Endothelial cell of umbilical vein (primary cell): ENCODE measurements around the gene MYO9A. TPM values are rescaled to one million over a fixed set of nuclear protein-coding genes. Genes with fewer than 3 reads are reported as not detected.

Source experiments
- BruUV-seq: library from RNA; stranded (reverse); fragments of 400-500 nt; replicated peaks from 2 replicates; lab custom pipeline; 2021; lab: Mats Ljungman, UMichigan
- CTCF ChIA-PET: fragments of 300-600, 350-600 bp; sonication (Branson Sonifier 250); formaldehyde crosslinking; loops from one replicate; lab custom pipeline; 2021; ENCODE audit warnings: antibody characterized with exemption, inconsistent platforms; lab: Charles Lee
- POLR2A ChIA-PET: fragments of 300-600, 350-600 bp; sonication (Branson Sonifier 250); formaldehyde crosslinking; loops from one replicate; lab custom pipeline; 2021; ENCODE audit warnings: antibody characterized with exemption, inconsistent platforms; lab: Charles Lee
- DNase-seq: peaks from one replicate; pipeline ENCODE4 v3.0.0-alpha.2; 2011; ENCODE audit warnings: low read depth, low spot score
- FAIRE-seq: peaks from 2 replicates; lab custom pipeline; 2011; peaks lifted over from hg19 to GRCh38; lab: Jason Lieb, UNC
- H2AFZ ChIP-seq: 2 replicates; pipeline ENCODE4 v1.6.0; 2012; ENCODE audit warnings: low read depth, low read length, control low read depth, inconsistent platforms
- H3K27ac ChIP-seq: 2 replicates; pipeline ENCODE4 v1.5.1; 2011; ENCODE audit warnings: low read depth, mild to moderate bottlenecking, control low read depth, low read length, moderate library complexity; ENCODE audit not compliant: insufficient read depth
- H3K27me3 ChIP-seq, 2 experiments: 2 replicates each; pipeline versions ENCODE4 v1.6.0 to v1.6.1; 2011; ENCODE audit warnings: low read length in 2 of 2, mixed read lengths in 1 of 2; ENCODE audit not compliant: control insufficient read depth in 2 of 2, insufficient read depth in 2 of 2
- H3K36me3 ChIP-seq, 2 experiments: 2 replicates in 1 of 2; 3 replicates in 1 of 2; pipeline ENCODE4 v1.5.1; 2011; ENCODE audit warnings: low read length in 2 of 2, mild to moderate bottlenecking in 1 of 2, moderate library complexity in 1 of 2; ENCODE audit not compliant: control insufficient read depth in 2 of 2, insufficient read depth in 2 of 2; ENCODE audit errors: extremely low read depth in 1 of 2
- H3K4me1 ChIP-seq: 3 replicates; pipeline ENCODE4 v1.5.1; 2011; ENCODE audit warnings: mild to moderate bottlenecking, low read length; ENCODE audit not compliant: control insufficient read depth, insufficient read depth; ENCODE audit errors: extremely low read depth
- H3K4me2 ChIP-seq: 2 replicates; pipeline ENCODE4 v1.6.1; 2011; ENCODE audit warnings: low read length, control low read depth, mixed read lengths; ENCODE audit not compliant: insufficient read depth
- H3K4me3 ChIP-seq, 3 experiments: fragments of 200-600 bp in 1 of 3; sonication (generic), shearing (Covaris generic) in 1 of 3; replicated peaks in 1 of 3; 2 replicates each; pipeline ENCODE4 v1.5.1; 2011 to 2016; ENCODE audit warnings: control low read depth in 3 of 3, low read length in 3 of 3, mild to moderate bottlenecking in 2 of 3, inconsistent platforms in 1 of 3, low read depth in 1 of 3, moderate library complexity in 1 of 3; ENCODE audit not compliant: insufficient read depth in 1 of 3
- H3K79me2 ChIP-seq: 2 replicates; pipeline ENCODE4 v1.6.0; 2012; ENCODE audit warnings: low read length, inconsistent platforms; ENCODE audit not compliant: control insufficient read depth, insufficient read depth
- H3K9ac ChIP-seq: replicated peaks from 2 replicates; pipeline ENCODE3; 2011; ENCODE audit warnings: low read length, control low read depth; ENCODE audit not compliant: insufficient read depth; ENCODE audit errors: extremely low read depth
- H3K9me1 ChIP-seq: replicated peaks from 3 replicates; pipeline ENCODE4 v1.6.0; 2011; ENCODE audit warnings: mild to moderate bottlenecking, low read length; ENCODE audit not compliant: control insufficient read depth, insufficient read depth; ENCODE audit errors: extremely low read depth
- H3K9me3 ChIP-seq: replicated peaks from 2 replicates; pipeline ENCODE4 v1.5.1; 2012; ENCODE audit warnings: low read length, inconsistent platforms; ENCODE audit not compliant: control insufficient read depth, insufficient read depth
- H4K20me1 ChIP-seq: replicated peaks from 2 replicates; pipeline ENCODE3; 2011; ENCODE audit warnings: mild to moderate bottlenecking, low read length; ENCODE audit not compliant: control insufficient read depth, insufficient read depth; ENCODE audit errors: extremely low read depth
- EZH2 ChIP-seq: IDR thresholded peaks from 2 replicates; pipeline ENCODE4 v1.6.1; 2012; ENCODE audit warnings: borderline replicate concordance, low read depth, mild to moderate bottlenecking, moderate library complexity, low read length, inconsistent platforms; ENCODE audit not compliant: severe bottlenecking
- FOS ChIP-seq: IDR thresholded peaks from 2 replicates; pipeline ENCODE4 v1.6.1; 2011; ENCODE audit warnings: mild to moderate bottlenecking, low read length, moderate library complexity, borderline replicate concordance; ENCODE audit not compliant: insufficient read depth
- GATA2 ChIP-seq: IDR thresholded peaks from 2 replicates; pipeline ENCODE4 v1.7.0; 2011; ENCODE audit warnings: low read depth, mild to moderate bottlenecking, moderate library complexity, mixed read lengths, low read length; ENCODE audit not compliant: insufficient read length, insufficient read depth
- MAX ChIP-seq: IDR thresholded peaks from 2 replicates; pipeline ENCODE4 v1.6.1; 2011; ENCODE audit not compliant: insufficient read depth, insufficient read length
- MYC ChIP-seq: IDR thresholded peaks from one replicate; pipeline ENCODE4 v1.6.1; 2011; ENCODE audit warnings: mild to moderate bottlenecking, low read depth, low read length
- POLR2A ChIP-seq: IDR thresholded peaks from 2 replicates; pipeline ENCODE4 v1.6.1; 2012; ENCODE audit warnings: low read depth, mild to moderate bottlenecking, control low read depth, low read length
- POLR2AphosphoS5 ChIP-seq: IDR thresholded peaks from 2 replicates; pipeline ENCODE4 v1.6.1; 2012; ENCODE audit warnings: low read depth, mild to moderate bottlenecking, control low read depth, low read length, moderate library complexity; ENCODE audit not compliant: insufficient read depth
- dilution Hi-C: fragments of 300-500 bp; cut with MboI; formaldehyde crosslinking; loops from one replicate; pipeline ENCODE4 v1.15.0; 2019; ENCODE audit warnings: low sequenced_read_pairs; ENCODE audit not compliant: extremely low pct_ligation_motif_present
- intact Hi-C: fragments of 100-400 bp; cut with micrococcal nuclease; formaldehyde crosslinking; loops from one replicate; pipeline ENCODE4 v1.10.0; 2022
- polyA plus RNA-seq, 4 experiments: library from polyadenylated mRNA; depleted of rRNA in 3 of 4; stranded (reverse) in 3 of 4; unstranded in 1 of 4; fragments of >200 nt; gene quantifications; 2 replicates each; pipeline versions ENCODE4 v1.2.1 to v1.2.3, GENCODE V29; 2011 to 2012; ENCODE audit warnings: missing spikeins in 1 of 4
- total RNA-seq: library from RNA; stranded (reverse); gene quantifications from 2 replicates; pipeline ENCODE4 v1.2.3, GENCODE V29; 2021

Gene MYO9A
- total and polyA plus RNA-seq, 2 donors (not counting 3 experiments of a cell fraction or from before 2014, with no cell fraction given), result 6.4 to 30.3 TPM

GRCh38 chr15:72156928-72157327 lies 39.0 kb upstream of the MYO9A start:
- no peaks in the 10 kb centered on the region for H3K9me1 ChIP-seq
- no peak overlapping the region for H3K27ac ChIP-seq
- dilution Hi-C loops, result no loop called here
- no TSS peak for BruUV-seq
- POLR2A ChIA-PET, result no interaction called here
- intact Hi-C loops, result loop anchor here (1.0 to 5.0 kb wide), 5 partner anchors 355 to 770 kb away; no protein-coding TSS in a partner anchor
- no peak for DNase-seq
- H2AFZ ChIP-seq, result no peak overlapping the region
- no peak overlapping the region for H3K4me2 ChIP-seq
- H3K27me3 ChIP-seq, result no peaks in the 10 kb centered on the region
- H3K9ac ChIP-seq, result no peak overlapping the region
- H3K4me3 ChIP-seq, result no peak overlapping the region
- no peaks in the 10 kb centered on the region for H3K9me3 ChIP-seq
- FAIRE-seq, result no peak
- no peaks in the 10 kb centered on the region for H4K20me1 ChIP-seq
- peaks cover 20% of the 10 kb centered on the region for H3K4me1 ChIP-seq
- H3K36me3 ChIP-seq, result no peaks in the 10 kb centered on the region
- CTCF ChIA-PET, result interaction anchor here (0.7 to 4.2 kb wide), 16 partner anchors 8 to 710 kb away, joined by 3 to 131 read pairs (median 8); partner anchors contain the start of gene GRAMD2A
- no peak for TF ChIP-seq MAX
- TF ChIP-seq FOS, result no peak
- no peak for TF ChIP-seq MYC
- no peak for TF ChIP-seq POLR2AphosphoS5
- no peak for TF ChIP-seq EZH2
- no peak for TF ChIP-seq GATA2
- TF ChIP-seq POLR2A, result no peak
- H3K79me2 ChIP-seq, result no peaks in the 10 kb centered on the region
